Fibroblast of villous mesenchyme (primary cell): ENCODE data around the gene TBCB. TPM values are rescaled to one million over a fixed set of nuclear protein-coding genes. Genes with fewer than 3 reads are reported as not detected.

Source experiments
- DNase-seq: peaks from one replicate; pipeline ENCODE4 v3.0.0-alpha.2; 2010; ENCODE audit warnings: low read depth
- H3K4me3 ChIP-seq: 2 replicates; pipeline ENCODE4 v1.5.1; 2011; ENCODE audit warnings: low read depth, mild to moderate bottlenecking, low read length
- CTCF ChIP-seq: IDR thresholded peaks from 2 replicates; pipeline ENCODE4 v1.5.1; 2012; ENCODE audit warnings: low read depth, mild to moderate bottlenecking, low read length; ENCODE audit not compliant: insufficient read depth
- total RNA-seq: library from RNA; depleted of rRNA; stranded (reverse); fragments of >200 nt; gene quantifications from 2 replicates; pipeline ENCODE4 v1.2.3, GENCODE V29; 2012

The TBCB gene
- total RNA-seq, 1 donor, result 144 TPM

- DNase-seq, result no peak
- TF ChIP-seq CTCF, result no peak
- H3K4me3 ChIP-seq, result no peak overlapping the region
These were observed 6.6 kb upstream of the TBCB start for GRCh38 chr19:36108684-36109083.

- no peak for TF ChIP-seq CTCF
- DNase-seq, result no peak
- no peak within 1 kb of the TSS for H3K4me3 ChIP-seq
These were observed 4.6 kb upstream of the TBCB start, which contains the start of gene OVOL3 for GRCh38 chr19:36110487-36111199. Gene OVOL3, plus strand, starts transcription at chr19:36111143. Its CDS starts 60 bp downstream, at chr19:36111203.

GRCh38 chr19:36111200-36111539, 4.1 kb upstream of the TBCB start:
- no peak for TF ChIP-seq CTCF
- no peak for DNase-seq
- no peak overlapping the region for H3K4me3 ChIP-seq

DNA sequence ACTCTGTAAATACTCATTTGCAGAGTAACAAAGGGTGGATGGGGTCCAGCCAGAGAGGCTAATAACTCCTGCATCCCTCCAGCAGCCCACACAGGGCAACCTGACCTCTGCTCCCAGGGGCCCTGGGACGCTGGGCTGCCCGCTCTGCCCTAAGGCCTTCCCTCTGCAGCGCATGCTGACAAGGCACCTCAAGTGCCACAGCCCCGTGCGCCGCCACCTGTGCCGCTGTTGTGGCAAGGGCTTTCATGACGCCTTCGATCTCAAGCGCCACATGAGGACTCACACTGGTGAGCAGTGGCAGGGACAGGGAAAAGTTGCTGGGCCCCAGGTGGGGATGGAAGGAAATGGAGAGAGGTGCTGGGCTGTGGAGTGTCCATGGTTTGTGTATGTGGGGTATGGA, 2.6 kb upstream of the TBCB start:
- TF ChIP-seq CTCF, result no peak
- no peak for DNase-seq
- H3K4me3 ChIP-seq, result no peak overlapping the region

DNA sequence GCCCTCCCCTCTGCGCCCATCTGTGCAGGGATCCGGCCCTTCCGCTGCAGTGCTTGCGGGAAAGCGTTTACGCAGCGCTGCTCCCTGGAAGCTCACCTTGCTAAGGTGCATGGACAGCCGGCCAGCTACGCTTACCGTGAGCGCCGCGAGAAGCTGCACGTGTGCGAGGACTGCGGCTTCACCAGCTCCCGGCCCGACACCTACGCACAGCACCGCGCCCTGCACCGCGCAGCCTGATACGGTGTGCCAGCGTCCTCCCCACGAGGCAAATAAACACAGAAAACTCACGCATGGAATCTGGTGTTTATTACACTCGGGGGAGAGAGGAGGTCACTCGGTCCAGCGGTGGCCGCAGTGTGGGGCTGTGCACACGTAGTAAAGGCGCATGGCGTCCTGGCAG, 1.8 kb upstream of the TBCB start:
- peak overlapping the region; percentile 97 for H3K4me3 ChIP-seq
- no peak for DNase-seq
- no peak for TF ChIP-seq CTCF

DNA sequence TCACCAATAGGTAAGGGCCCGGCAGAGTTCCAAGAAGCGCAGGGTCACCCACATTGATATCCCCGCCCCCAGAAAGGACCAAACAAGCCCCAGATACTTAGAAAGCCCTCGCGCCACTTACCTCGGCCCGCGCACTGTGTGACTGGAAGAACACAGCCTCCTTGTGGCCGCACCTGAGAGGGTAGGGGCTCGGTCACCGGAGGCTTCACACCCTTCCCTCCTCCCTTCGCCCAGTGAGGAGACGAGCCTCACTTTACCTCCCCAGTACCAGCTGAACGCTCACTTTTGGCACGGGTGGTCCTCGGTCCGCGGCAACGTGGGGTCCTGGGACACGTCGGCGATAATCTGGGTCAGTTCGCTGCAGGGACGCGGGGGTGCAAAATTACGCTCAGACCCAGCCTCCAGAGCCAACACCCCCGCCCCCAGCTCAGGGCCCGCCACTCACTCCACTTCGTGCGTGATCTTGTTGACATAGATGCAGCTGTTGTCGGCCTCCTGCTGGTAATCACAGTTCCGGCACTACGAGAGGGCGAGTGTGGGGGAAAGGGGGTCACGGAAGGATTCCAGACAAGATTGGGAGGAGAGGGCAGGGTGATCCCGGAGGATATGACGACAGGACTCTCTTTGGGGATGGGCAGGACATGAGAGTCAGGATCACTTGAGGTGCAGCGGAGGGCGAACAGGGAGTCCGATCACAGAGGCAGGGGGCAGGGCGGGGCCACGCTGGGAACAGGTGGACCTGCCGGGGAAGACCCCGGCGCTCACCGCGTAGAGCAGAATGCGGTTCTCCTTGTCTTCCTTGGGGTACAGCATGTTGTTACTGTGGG, 1.2 kb upstream of the TBCB start:
- TF ChIP-seq CTCF, result peak; percentile 10
- peak overlapping the region; percentile 97 for H3K4me3 ChIP-seq
- peak; percentile 40 for DNase-seq
